ENCODE data around the gene DCC.

GRCh38 chr18:52749542-52749941, 409.5 kb downstream of the DCC start:
- TF ChIP-seq POLR2A (IDR thresholded peaks at IDR 0.05): no peak
- no peak for TF ChIP-seq POLR2AphosphoS5 (IDR thresholded peaks at IDR 0.05)
- no peak for TF ChIP-seq CTCF (IDR thresholded peaks at IDR 0.05)
- no peak for TF ChIP-seq EP300 (IDR thresholded peaks at IDR 0.05)

All from upper lobe of left lung (tissue), 4 donors.